ENCODE results near the gene CAMK2A. TPM values are rescaled to one million over a fixed set of nuclear protein-coding genes. Genes with fewer than 3 reads are reported as not detected.

Gene CAMK2A
- polyA plus RNA-seq, 1 experiment: 0.11 TPM

DNA sequence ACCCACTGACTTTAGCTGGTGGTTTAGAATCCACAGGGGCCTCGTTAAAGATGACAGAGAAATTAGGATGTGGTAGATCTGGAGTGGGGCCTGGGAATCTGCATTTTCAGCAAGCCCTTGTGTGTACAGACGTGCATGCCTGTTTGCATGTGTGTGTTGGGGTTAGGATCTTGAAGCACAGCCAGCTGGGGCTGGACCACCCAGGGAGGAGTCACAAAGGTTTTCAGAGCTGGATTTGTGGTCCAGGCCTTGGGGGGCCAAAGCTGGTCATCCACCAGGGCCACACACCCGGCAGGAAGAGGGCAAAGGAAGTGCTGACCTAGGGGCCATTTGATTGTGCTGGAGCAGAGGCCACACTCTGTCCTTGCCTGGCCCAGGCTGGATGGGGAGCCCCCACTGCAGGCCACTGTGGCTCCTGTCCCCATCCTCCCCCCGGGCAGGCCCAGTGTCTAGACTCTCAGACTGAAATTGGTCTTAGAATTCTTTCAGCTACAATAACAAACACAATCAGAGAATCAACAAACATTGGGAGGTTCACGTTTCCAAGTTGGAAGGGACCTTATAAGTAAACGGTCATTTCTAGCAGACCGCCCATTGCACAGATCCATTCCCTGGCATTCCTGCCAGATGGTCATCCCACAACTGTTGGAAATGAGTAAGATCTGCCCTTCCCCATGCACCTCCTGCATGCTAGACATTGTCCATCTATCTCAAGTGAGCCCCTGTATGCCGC, 112.7 kb downstream of the CAMK2A start:
- ChIA-PET CTCF (interaction anchor here (1.2 to 5.9 kb wide), 9 partner anchors 10 to 139 kb away, joined by 3 to 38 read pairs (median 5); partner anchors contain the start of genes CDX1 and SLC6A7), POLR2A (no interaction called here)

DNA sequence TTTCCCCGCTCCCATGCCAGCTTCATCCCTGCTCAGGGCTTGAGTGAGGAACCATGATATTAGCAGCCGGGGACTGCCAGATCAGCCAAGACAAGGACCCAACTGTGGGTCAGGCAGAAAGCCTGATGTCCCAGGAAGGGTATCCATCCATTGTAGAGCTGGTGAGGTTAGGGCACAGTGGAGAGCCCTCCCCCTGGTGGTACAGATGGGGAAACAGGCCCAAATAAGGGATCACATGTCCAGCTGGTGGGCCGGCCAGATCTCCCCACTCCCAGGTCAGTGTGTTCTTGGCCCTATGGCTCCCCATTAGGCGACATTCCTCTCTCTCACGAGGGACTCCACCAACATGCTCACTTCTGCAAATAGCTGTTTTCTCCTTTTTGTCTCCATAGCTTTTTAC, 114.0 kb downstream of the CAMK2A start:
- Histone ChIP-seq H3K27me3 (ENCODE audit: control insufficient read depth, insufficient read depth, low read length) (no peaks in the 10 kb centered on the region), H3K36me3 (ENCODE audit: control insufficient read depth, insufficient read depth, low read length) (no peaks in the 10 kb centered on the region), H3K4me3 (ENCODE audit: low read depth, low read length) (no peak overlapping the region)
- ChIA-PET CTCF (interaction anchor here (0.6 to 5.9 kb wide), 22 partner anchors 11 to 258 kb away, joined by 3 to 38 read pairs (median 3); partner anchors contain the start of genes CDX1 and PDGFRB), POLR2A (no interaction called here)
- TF ChIP-seq, protein P1, sequence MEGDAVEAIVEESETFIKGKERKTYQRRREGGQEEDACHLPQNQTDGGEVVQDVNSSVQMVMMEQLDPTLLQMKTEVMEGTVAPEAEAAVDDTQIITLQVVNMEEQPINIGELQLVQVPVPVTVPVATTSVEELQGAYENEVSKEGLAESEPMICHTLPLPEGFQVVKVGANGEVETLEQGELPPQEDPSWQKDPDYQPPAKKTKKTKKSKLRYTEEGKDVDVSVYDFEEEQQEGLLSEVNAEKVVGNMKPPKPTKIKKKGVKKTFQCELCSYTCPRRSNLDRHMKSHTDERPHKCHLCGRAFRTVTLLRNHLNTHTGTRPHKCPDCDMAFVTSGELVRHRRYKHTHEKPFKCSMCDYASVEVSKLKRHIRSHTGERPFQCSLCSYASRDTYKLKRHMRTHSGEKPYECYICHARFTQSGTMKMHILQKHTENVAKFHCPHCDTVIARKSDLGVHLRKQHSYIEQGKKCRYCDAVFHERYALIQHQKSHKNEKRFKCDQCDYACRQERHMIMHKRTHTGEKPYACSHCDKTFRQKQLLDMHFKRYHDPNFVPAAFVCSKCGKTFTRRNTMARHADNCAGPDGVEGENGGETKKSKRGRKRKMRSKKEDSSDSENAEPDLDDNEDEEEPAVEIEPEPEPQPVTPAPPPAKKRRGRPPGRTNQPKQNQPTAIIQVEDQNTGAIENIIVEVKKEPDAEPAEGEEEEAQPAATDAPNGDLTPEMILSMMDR (IDR thresholded peaks at IDR 0.05; ENCODE audit: insufficient read depth, low read depth, low read length): peak; percentile 68
- DNase-seq (ENCODE audit: low read depth): no peak

More for the DNA sequence above, 112.7 kb downstream of the CAMK2A start:
- no peaks in the 10 kb centered on the region for H3K36me3 ChIP-seq (ENCODE audit: control insufficient read depth, insufficient read depth, low read length)
- no peak for DNase-seq (ENCODE audit: low read depth)
- no peak overlapping the region for H3K4me3 ChIP-seq (ENCODE audit: low read depth, low read length)
- H3K27me3 ChIP-seq (ENCODE audit: control insufficient read depth, insufficient read depth, low read length): no peaks in the 10 kb centered on the region
- TF ChIP-seq, protein P1 (IDR thresholded peaks at IDR 0.05; ENCODE audit: insufficient read depth, low read depth, low read length): no peak

DNA sequence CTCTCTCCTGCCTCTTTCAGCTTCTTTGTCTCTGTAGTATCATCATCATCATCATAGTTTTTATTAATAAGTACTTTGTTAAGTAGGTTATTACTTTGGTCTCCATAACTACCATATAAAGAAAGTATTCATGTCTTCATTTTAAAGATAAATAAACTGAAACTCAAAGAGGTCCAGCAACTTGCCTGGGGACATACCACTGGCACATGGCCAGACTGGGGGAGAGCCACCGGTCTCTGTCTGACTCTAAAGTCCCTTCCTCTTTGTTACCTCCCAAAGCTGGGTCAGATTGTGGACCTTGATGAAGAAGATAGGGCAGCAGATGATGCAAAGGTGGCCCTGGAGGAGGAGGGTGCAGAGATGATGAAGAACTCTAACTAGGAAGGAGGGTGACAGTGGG, 114.5 kb downstream of the CAMK2A start:
- H3K4me3 ChIP-seq (ENCODE audit: low read depth, low read length): no peak overlapping the region
- no peak for DNase-seq (ENCODE audit: low read depth)
- TF ChIP-seq, protein P1 (IDR thresholded peaks at IDR 0.05; ENCODE audit: insufficient read depth, low read depth, low read length): no peak
- H3K36me3 ChIP-seq (ENCODE audit: control insufficient read depth, insufficient read depth, low read length): no peaks in the 10 kb centered on the region
- H3K27me3 ChIP-seq (ENCODE audit: control insufficient read depth, insufficient read depth, low read length): 0 out of 2 replicates have a peak, but pooled peaks cover 2% of the 10 kb centered on the region
- ChIA-PET CTCF (interaction anchor here (0.7 to 5.9 kb wide), 20 partner anchors 11 to 258 kb away, joined by 3 to 38 read pairs (median 3); partner anchors contain the start of genes CDX1 and PDGFRB), POLR2A (interaction anchor here (0.6 kb wide), 1 partner anchor 295 kb away, joined by 3 read pairs; no protein-coding TSS in a partner anchor)

DNA sequence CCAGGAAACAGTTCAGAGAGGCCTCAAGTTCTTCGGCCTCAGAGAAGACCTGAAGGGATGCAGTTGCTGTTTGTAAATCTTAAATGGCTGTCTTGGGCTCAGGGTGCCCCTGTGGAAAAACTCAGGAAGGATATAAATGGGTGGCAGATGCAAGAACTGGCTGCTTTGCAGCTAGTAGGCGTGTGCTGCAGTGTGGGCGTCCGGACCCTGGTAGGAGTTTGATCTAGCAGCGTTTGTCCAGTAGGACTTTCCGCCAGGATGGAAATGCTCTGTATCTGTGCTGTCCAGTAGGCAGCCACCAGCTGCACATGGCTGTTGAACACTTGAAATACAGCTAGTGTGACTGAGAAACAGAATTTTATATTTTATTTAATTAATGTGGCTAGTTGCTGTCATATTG, 115.3 kb downstream of the CAMK2A start:
- Histone ChIP-seq H3K4me3 (ENCODE audit: low read depth, low read length) (no peak overlapping the region), H3K36me3 (ENCODE audit: control insufficient read depth, insufficient read depth, low read length) (no peaks in the 10 kb centered on the region), H3K27me3 (ENCODE audit: control insufficient read depth, insufficient read depth, low read length) (peaks cover 7% of the 10 kb centered on the region)
- POLR2A ChIA-PET: interaction anchor here (0.6 kb wide), 2 partner anchors 40 to 294 kb away, joined by 3 read pairs; no protein-coding TSS in a partner anchor
- no peak for DNase-seq (ENCODE audit: low read depth)
- TF ChIP-seq, protein P1 (IDR thresholded peaks at IDR 0.05; ENCODE audit: insufficient read depth, low read depth, low read length): no peak
- CTCF ChIA-PET: interaction anchor here (0.7 to 5.9 kb wide), 7 partner anchors 10 to 223 kb away, joined by 3 to 38 read pairs (median 3); partner anchors contain the start of genes CDX1 and PDGFRB

DNA sequence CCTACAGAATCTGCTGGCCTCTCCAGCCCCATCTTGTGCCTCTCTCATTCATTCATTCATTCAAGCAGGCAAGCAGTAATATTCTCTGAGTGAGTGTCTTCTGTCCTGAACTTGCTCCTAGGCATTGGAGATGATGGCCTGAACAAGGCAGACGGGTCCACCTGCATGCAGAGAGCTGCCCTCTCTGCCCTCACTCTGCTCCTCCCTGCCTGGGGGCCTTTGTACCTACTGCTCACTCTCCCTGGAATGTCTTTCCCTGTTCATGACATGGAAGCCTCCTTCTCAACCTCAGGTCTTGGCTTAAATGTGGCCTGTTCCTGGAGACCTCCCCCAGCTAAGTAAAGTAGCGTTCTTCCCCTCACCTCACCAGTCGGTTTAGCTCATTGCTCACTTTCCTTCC, 116.4 kb downstream of the CAMK2A start:
- ChIA-PET CTCF (interaction anchor here (1.4 to 5.9 kb wide), 3 partner anchors 9 to 42 kb away, joined by 3 to 38 read pairs (median 4); partner anchors contain the start of gene CDX1), POLR2A (no interaction called here)
- no peaks in the 10 kb centered on the region for H3K36me3 ChIP-seq (ENCODE audit: control insufficient read depth, insufficient read depth, low read length)
- TF ChIP-seq, protein P1 (IDR thresholded peaks at IDR 0.05; ENCODE audit: insufficient read depth, low read depth, low read length): no peak
- DNase-seq (ENCODE audit: low read depth): no peak
- H3K4me3 ChIP-seq (ENCODE audit: low read depth, low read length): no peak overlapping the region
- H3K27me3 ChIP-seq (ENCODE audit: control insufficient read depth, insufficient read depth, low read length): peaks cover 9% of the 10 kb centered on the region

Measured in BJ (cell line).